Hindlimb muscle (tissue), 1 donor: ENCODE data around the gene RAB6D. TPM values are rescaled to one million over a fixed set of nuclear protein-coding genes. Genes with fewer than 3 reads are reported as not detected.
"Not testable (repeated sequence)": the region's sequence is repeated elsewhere in the genome, so short reads cannot be mapped to it uniquely, and the experiment has no call there.

Source experiments
- DNase-seq: peaks from one replicate; pipeline ENCODE4 v3.0.0-alpha.2; 2013
- polyA plus RNA-seq: library from polyadenylated mRNA; unstranded; fragments of 120-200 nt; gene quantifications from one replicate; pipeline ENCODE4 v1.2.1, GENCODE V29; 2013; ENCODE audit not compliant: insufficient read length

The RAB6D gene
- polyA plus RNA-seq, 1 donor: 1.1 TPM

DNA sequence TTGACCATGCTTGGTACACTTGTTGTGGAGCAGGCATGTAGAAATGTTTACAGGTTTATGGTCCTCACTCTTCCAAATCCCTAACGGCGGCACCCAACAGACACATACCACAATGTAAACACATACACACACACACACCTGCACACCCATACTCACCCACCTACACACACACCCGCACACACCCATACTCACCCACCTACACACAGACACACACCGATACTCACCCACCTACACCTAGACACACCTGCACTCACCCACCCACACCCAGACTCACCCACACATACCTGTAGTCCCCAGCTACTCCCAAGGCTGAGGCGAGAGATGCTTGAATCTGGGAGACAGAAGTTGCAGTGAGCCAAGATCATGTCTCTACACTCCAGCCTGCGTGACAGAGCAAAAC lies 1.5 kb upstream of the RAB6D start:
- no peak for DNase-seq

DNA sequence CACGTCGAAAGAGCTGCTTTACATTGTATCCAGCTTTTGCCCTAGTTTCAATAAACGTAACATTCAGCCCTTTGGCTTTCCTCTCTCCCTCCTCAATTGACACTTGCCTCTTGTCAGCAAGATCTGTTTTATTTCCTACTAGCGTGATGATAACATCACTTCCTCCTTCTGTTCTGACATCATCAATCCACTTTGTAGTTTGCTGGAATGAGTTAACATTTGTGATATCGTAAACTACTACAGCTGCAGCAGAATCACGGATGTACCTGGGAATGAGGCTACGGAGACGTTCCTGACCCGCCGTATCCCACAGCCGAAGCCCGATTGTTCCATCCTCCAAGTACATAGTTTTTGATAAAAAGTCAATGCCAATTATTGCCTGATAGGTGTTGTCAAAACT lies 755 bp downstream of the RAB6D start:
- not testable (repeated sequence) for DNase-seq

DNA sequence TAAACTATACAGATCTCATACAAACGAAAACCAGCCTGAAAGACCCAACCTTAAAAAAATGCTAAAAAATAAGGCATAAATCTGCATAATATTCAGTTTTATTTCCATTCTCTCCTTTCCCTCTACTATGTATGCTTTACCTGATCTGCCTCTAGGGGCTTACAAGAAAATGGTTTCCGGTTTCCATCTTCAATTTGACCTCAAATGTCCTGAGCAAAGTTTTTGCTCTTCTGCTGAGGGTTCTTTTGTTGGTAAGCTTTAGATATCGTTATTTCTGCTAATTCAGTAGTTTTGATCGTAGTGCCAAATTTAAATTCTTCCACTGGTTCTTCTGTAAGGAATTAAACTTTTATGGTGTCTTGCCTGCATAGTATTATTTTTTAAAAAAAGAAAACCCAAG lies 2.2 kb downstream of the RAB6D start:
- not testable (repeated sequence) for DNase-seq

DNA sequence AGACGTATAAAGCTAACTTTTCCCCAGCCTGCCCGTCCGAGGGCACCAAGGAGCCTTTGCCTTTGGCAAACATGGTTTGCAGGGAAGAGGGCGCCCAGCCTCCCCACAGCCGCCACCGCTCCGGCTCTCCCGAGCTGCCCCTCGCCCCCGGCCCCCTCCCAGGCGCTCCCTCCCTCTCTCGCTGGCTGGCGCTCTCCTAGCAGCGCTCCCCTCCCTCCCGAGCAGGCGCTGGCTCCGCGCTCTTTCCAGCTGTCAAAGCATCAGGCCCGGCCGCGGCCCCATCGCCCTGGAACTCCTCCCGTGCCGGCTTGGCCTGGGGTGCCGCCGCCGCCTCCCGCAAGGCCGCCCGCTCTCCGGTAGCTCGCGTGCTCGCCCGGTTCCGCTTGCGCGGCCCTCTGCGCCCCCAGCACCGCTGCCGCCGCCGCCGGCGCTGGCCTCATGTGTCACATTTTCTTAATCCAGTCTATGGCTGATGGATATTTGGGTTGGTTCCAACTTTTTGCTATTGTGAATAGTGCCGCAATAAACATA lies 10.7 kb downstream of the RAB6D start:
- DNase-seq: not testable (repeated sequence)

DNA sequence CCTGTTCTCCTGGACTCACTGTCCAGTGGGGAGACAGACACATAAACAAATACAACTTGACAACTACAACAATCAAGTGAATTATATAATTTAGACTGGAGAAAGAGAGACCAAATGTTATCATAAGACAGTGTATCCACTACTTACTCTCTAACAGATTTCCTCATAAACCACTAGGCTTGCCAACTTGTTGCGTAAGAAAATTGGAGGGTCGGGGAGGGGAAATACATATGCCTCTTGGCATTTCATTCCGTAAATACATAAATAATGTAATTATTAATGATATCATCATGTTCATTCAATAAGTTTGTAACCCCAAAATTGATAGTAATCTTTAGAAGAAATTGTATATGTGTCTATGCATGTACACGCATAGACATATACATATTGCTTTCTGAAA lies 14.9 kb downstream of the RAB6D start:
- DNase-seq: no peak

DNA sequence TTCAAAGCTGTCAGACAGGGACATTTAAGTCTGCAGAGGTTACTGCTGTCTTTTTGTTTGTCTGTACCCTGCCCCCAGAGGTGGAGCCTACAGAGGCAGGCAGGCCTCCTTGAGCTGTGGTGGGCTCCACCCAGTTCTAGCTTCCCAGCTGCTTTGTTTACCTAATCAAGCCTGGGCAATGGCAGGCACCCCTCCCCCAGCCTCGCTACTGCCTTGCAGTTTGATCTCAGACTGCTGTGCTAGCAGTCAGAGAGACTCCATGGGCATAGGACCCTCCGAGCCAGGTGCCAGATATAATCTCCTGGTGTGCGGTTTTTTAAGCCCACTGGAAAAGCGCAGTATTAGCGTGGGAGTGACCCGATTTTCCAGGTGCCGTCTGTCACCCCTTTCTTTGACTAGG lies 16.9 kb downstream of the RAB6D start:
- not testable (repeated sequence) for DNase-seq

DNA sequence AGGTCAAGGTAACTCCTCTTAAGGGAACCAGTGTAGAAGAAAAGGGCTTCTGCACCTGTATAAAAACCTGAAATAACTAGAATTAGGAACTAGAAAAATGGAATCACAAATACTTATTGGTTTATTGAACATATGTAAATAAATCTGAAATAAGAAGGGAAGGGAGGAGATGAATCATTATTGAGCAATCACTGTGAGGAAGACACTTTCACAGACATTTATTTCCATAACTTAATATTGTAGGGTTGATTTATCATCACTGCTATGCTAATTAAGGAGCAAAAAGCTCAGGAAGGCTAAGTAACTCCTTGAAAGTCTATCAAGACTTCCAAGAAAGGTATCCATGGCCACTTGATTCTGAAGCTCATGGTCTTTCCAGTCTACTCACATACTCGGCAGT lies 24.7 kb downstream of the RAB6D start:
- DNase-seq: not testable (repeated sequence)

DNA sequence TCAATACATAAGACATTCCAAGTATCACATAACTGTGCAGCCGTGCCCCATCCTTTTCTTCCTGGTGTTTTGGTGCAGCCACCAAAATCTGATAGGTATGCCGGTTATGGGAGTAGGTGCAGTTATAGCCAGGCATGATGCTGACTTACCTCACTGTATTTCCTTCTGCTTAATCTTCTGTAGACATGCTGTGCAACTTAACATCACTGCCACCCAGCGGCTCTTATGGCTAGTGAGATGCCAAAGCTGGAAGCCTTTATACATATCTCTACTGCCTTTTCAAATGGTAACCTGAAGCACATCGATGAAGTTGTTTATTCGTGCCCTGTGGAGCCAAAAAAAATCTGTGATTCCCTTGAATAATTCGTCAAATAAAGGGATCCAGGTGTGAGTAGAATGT lies 28.6 kb downstream of the RAB6D start:
- DNase-seq: not testable (repeated sequence)

DNA sequence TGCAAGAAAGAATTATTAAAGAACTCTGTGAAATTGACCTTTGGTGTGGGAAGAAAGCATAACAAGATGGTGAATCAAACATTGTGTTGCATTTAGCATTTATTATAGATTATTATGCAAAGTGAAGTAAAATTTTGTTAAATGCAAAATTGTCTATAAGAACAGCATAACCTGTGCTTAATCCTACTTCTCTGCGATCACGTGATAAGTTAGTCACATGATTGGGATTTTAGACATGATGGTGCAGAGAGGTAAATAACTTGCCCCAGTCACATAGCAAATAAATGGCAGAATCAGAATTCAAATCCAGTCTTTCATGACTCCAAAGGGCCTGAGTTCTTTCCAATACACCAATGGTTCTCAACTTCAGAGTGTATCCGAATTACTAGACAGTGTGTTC lies 31.3 kb downstream of the RAB6D start:
- DNase-seq: not testable (repeated sequence)

DNA sequence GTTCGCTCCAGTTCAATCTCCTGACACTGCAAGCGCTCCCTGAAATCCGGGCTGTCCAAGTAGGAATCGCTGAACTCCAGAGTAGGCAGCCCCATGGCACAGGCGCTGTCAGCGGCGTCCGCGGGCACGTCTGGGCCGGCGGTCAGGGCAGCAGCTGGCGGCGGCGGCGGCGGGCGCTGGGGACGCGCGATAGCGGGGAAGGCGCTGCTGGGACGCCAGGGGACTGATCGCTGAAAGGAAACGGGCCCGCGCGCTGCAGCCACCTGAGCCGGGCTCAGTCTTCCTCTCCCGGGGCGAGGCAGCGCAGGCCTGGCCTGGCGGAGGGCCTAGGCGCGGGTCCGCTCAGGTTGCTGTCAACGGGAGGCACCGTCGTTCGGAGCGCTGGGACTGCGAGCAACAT lies 33.0 kb downstream of the RAB6D start:
- not testable (repeated sequence) for DNase-seq

DNA sequence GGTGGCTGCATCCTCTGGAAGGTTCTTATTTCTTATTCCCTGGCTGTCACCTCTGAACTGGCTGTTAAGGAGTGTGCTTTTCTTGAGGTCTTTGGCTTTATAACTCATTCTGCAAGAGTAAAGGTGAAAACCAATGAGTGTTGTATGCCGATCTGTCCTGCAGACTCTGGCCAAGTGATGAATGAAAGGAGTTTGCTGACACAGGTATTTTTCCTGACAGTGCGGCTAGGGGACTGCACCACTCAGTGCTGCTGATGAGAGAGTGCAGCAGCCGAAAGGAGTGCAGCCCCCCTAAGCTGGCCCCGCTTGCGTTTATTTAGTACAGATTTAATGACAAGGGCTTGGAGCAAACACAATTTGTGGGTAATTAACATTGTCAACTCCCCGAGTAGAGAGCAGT lies 41.8 kb downstream of the RAB6D start:
- no peak for DNase-seq

DNA sequence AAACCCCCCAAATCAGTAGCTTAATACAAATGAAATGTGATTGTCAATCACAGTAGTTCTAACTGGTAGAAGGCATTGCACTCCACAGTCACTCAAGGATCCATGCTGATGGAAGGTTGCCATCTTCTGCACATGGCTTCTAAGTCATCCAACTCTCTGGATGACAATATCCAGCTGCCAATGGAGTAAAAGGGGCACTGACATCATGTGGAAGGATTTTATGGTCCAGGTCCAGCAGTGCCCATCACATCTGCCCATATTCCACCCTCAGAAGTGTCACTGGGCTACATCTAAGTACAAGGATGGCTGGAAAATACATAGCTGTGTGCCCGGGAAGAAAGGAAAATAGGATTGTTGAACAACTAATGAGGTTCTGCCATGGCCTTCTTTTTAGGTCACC lies 42.6 kb downstream of the RAB6D start:
- not testable (repeated sequence) for DNase-seq

DNA sequence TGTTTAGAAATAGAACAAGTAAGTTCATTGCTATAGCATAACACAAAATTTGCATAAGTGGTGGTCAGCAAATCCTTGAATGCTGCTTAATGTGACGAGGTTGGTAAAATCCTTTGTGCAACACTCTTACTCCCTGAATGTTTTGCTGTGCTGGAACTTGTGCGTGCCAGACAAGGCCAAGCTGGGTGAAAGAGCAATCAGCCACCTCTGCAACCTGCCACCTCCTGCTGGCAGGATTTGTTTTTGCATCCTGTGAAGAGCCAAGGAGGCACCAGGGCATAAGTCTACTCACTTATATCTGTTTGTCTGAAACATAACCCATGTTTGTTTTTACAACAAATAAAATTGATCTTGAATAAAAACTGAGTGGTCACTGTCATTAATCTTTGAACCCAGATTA lies 53.0 kb downstream of the RAB6D start:
- DNase-seq: not testable (repeated sequence)

Other genes with a start within 250 kb of the RAB6D start
- not detected for gene POTEE, start 154.6 kb downstream of the RAB6D start, polyA plus RNA-seq
- gene TUBA3D, start 112.0 kb upstream of the RAB6D start, polyA plus RNA-seq: 0.56 TPM
- gene MZT2A, start 128.2 kb upstream of the RAB6D start, polyA plus RNA-seq: 55.5 TPM
- 2.0 TPM for gene CCDC74A, start 163.7 kb upstream of the RAB6D start, polyA plus RNA-seq